Natural killer cell (primary cell): Measurements from ENCODE around the gene GALNT16. TPM values are rescaled to one million over a fixed set of nuclear protein-coding genes. Genes with fewer than 3 reads are reported as not detected.
A peak's percentile ranks its signal among the peaks of the same experiment; 100 is the strongest.

ENCODE experiments used
- ATAC-seq, 3 donors: fragments of 150-1000 bp in 2 of 3; fragments of 200-7000 bp in 1 of 3; cut with Tn5 transposase; 1 replicate in 1 of 3; 2 replicates in 2 of 3; pipeline ENCODE4 v1.10.0; 2021; ENCODE audit warnings: mild to moderate bottlenecking in 2 of 3, moderate library complexity in 2 of 3
- DNase-seq, 2 donors: peaks; one replicate each; pipeline versions ENCODE4 v3.0.0 to v3.0.0-alpha.2; 2013 to 2021; ENCODE audit warnings: mixed read lengths in 1 of 2
- H3K27ac ChIP-seq: one replicate; pipeline ENCODE4 v1.5.1; 2013; ENCODE audit warnings: mild to moderate bottlenecking, low read length
- H3K27me3 ChIP-seq: one replicate; pipeline ENCODE4 v1.6.1; 2013; ENCODE audit warnings: low read length; ENCODE audit not compliant: control insufficient read depth, insufficient read depth
- H3K36me3 ChIP-seq: one replicate; pipeline ENCODE4 v1.6.1; 2013; ENCODE audit warnings: low read length; ENCODE audit not compliant: control insufficient read depth, insufficient read depth
- H3K4me1 ChIP-seq: one replicate; pipeline ENCODE4 v1.6.1; 2013; ENCODE audit warnings: low read length; ENCODE audit not compliant: control insufficient read depth, insufficient read depth
- H3K4me3 ChIP-seq: one replicate; pipeline ENCODE4 v1.5.1; 2013; ENCODE audit warnings: low read length
- H3K9me3 ChIP-seq: one replicate; pipeline ENCODE4 v1.6.1; 2013; ENCODE audit warnings: low read length; ENCODE audit not compliant: control insufficient read depth, insufficient read depth
- H3K27ac Mint-ChIP-seq, 2 donors: one replicate each; pipeline ENCODE4 v1.8.0; 2022; ENCODE audit warnings: mild to moderate bottlenecking in 2 of 2, mixed read lengths in 2 of 2, moderate library complexity in 1 of 2
- H3K27me3 Mint-ChIP-seq, 2 donors: one replicate each; pipeline ENCODE4 v1.8.0; 2022; ENCODE audit warnings: low read depth in 2 of 2, mixed read lengths in 2 of 2
- H3K36me3 Mint-ChIP-seq: one replicate; pipeline ENCODE4 v1.8.0; 2022; ENCODE audit warnings: mixed read lengths
- H3K4me1 Mint-ChIP-seq, 2 donors: one replicate each; pipeline ENCODE4 v1.8.0; 2022; ENCODE audit warnings: mixed read lengths in 2 of 2
- H3K4me3 Mint-ChIP-seq: one replicate; pipeline ENCODE4 v1.8.0; 2022; ENCODE audit warnings: mild to moderate bottlenecking, moderate library complexity, mixed read lengths
- H3K9me3 Mint-ChIP-seq, 2 donors: one replicate each; pipeline ENCODE4 v1.8.0; 2022; ENCODE audit warnings: mixed read lengths in 2 of 2
- WGBS: methylation state at CpG from one replicate; pipeline ENCODE4 v1.1.7; 2013; ENCODE audit warnings: missing lambda C conversion rate; ENCODE audit not compliant: insufficient coverage; 5-methylcytosine and 5-hydroxymethylcytosine counted together
- intact Hi-C: fragments of 100-400 bp; cut with micrococcal nuclease; formaldehyde crosslinking; loops from one replicate; pipeline ENCODE4 v1.14.2; 2022
- total RNA-seq, 4 donors: library from RNA; stranded (reverse); fragments of 120-200 nt in 1 of 4; gene quantifications; one replicate each; pipeline versions ENCODE4 v1.2.3 to v1.2.4, GENCODE V29; 2013 to 2022
- TF ChIP-seq, protein P1 (sequence below): fragments of 200-600 bp; IDR thresholded peaks from one replicate; pipeline ENCODE4 v1.8.0; 2022; ENCODE audit warnings: antibody characterized with exemption

Gene GALNT16
- total RNA-seq, 3 donors from 2014 or later (not counting 1 experiment from before 2014, with no cell fraction given): not detected

DNA sequence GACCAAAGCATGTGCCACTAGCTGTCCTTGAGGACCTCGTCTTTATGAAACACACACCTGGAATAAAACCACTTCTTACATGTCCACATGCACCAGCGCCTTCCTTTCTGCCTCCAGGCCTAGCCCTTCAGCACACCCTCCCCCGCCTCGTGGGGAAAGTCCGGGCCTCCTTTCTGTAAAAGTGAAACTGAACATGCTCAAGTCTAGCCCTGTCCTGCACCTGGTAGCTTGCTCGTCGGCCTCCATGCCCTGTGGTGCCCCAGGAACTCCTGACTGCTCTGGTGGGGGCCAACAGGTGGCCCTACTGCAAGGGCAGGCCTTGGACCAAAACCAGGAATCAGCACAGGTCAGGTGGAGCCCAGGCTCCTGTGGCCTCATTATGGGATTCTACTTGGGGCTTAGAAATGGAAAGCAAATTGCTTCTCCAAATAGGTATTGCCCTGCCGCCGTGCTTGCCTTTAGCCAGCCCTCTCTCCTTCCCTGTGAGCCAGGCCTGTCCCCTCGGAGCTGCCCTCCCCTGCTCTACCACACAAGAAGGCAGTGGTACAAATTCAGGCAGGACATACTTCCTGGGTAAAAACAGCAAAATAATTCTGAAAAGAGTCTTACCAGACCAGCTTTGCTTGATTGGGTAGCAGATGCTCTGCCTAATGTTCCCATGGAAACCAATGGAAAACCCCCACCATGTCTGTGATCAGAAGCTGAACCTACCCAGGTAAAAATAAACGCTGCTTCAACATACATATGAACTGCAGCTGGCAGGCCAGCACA, 94.6 kb downstream of the GALNT16 start:
- Mint-ChIP-seq H3K27ac (peak overlapping the region in 1 of 2 donors; percentile 69), H3K4me3 (peak overlapping the region; percentile 2), H3K9me3 (no peaks in the 10 kb centered on the region), H3K4me1 (peaks cover 8 to 9% of the 10 kb centered on the region in 2 donors), H3K36me3 (no peaks in the 10 kb centered on the region), H3K27me3 (peaks cover 0 to 17% of the 10 kb centered on the region in 2 donors)
- H3K4me1 ChIP-seq: peaks cover 14% of the 10 kb centered on the region
- H3K9me3 ChIP-seq: no peaks in the 10 kb centered on the region
- DNase-seq (peak in 1 of 2 donors; percentile 71), ATAC-seq (peak; percentile 78 to 90 (median 85))
- intact Hi-C loops: no loop called here
- no peak overlapping the region for H3K4me3 ChIP-seq
- H3K27me3 ChIP-seq: no peaks in the 10 kb centered on the region
- 34% methylated on average over 11 of the region's 11 CpGs for WGBS
- peak overlapping the region; percentile 39 for H3K27ac ChIP-seq
- H3K36me3 ChIP-seq: no peaks in the 10 kb centered on the region
- TF ChIP-seq, protein P1, sequence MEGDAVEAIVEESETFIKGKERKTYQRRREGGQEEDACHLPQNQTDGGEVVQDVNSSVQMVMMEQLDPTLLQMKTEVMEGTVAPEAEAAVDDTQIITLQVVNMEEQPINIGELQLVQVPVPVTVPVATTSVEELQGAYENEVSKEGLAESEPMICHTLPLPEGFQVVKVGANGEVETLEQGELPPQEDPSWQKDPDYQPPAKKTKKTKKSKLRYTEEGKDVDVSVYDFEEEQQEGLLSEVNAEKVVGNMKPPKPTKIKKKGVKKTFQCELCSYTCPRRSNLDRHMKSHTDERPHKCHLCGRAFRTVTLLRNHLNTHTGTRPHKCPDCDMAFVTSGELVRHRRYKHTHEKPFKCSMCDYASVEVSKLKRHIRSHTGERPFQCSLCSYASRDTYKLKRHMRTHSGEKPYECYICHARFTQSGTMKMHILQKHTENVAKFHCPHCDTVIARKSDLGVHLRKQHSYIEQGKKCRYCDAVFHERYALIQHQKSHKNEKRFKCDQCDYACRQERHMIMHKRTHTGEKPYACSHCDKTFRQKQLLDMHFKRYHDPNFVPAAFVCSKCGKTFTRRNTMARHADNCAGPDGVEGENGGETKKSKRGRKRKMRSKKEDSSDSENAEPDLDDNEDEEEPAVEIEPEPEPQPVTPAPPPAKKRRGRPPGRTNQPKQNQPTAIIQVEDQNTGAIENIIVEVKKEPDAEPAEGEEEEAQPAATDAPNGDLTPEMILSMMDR: no peak

DNA sequence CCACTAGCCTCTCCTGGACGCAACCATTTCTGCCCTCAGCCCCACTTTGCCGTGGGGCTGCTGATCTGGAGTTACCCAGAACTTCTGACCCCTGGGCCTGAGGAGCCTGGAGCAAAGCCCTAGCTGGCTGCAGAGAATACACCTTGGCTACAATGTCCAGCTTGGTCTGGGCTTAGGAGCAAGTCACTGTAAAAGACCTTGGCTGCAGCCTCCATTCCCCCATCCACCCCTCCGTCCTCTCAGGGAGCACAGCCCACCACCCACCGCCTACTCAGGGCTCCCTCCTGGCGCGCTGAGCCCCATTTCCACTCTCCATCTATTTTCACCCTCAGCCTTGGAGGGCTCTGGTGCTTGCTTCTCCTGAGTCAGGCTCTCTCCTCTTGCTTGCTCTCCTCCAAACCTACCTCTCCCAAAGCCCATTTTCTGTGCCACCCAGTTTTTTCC, 95.2 kb downstream of the GALNT16 start:
- intact Hi-C loops: no loop called here
- ATAC-seq (no peak), DNase-seq (no peak)
- Histone ChIP-seq H3K9me3 (no peaks in the 10 kb centered on the region), H3K27me3 (no peaks in the 10 kb centered on the region), H3K4me3 (no peak overlapping the region), H3K4me1 (peaks cover 14% of the 10 kb centered on the region), H3K27ac (no peak overlapping the region), H3K36me3 (no peaks in the 10 kb centered on the region)
- H3K27ac Mint-ChIP-seq: peak overlapping the region in 1 of 2 donors; percentile 69
- H3K9me3 Mint-ChIP-seq: no peaks in the 10 kb centered on the region
- no peaks in the 10 kb centered on the region for H3K36me3 Mint-ChIP-seq
- H3K4me3 Mint-ChIP-seq: no peak overlapping the region
- H3K27me3 Mint-ChIP-seq: peaks cover 0 to 15% of the 10 kb centered on the region in 2 donors
- TF ChIP-seq, protein P1: no peak
- 83% methylated on average over 6 of the region's 6 CpGs for WGBS
- H3K4me1 Mint-ChIP-seq: peaks cover 8 to 9% of the 10 kb centered on the region in 2 donors

DNA sequence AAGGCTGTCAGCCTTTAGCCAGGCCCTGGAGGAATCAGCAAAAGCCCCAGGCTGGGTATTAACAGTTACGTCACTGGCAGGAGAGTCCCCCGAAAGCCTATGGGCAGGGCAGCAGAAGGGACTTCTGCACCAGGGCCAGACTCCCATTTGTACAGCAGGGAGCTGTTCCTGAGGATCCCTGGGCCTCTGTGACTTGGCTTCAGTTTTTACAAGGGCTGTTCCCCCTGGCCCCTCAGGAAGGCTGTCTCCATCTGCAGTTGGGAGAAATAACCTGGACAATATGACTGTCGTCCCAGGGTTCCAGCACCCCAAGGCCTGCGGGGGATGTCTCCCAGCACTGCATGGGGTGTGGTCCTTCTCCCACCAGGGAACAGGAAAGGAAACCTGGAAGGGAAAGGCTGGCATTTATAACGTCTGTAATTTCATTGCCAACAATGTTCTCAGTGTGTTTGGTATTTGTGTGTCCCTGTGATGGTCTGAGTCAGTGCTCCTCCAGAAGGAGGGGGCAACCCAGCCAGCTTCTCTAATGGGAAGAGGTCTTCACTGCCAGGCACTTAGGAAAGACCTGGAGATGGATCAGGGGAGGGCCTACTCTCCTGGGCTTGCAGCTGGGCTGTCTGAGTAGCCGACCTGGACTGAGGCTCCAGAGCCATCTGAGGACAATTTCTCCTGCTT, 95.8 kb downstream of the GALNT16 start:
- Mint-ChIP-seq H3K4me1 (peaks cover 8 to 9% of the 10 kb centered on the region in 2 donors), H3K36me3 (no peaks in the 10 kb centered on the region), H3K27me3 (peaks cover 0 to 12% of the 10 kb centered on the region in 2 donors), H3K4me3 (no peak overlapping the region), H3K9me3 (no peaks in the 10 kb centered on the region), H3K27ac (no peak overlapping the region)
- Histone ChIP-seq H3K27me3 (no peaks in the 10 kb centered on the region), H3K36me3 (no peaks in the 10 kb centered on the region), H3K4me1 (peaks cover 14% of the 10 kb centered on the region), H3K9me3 (no peaks in the 10 kb centered on the region), H3K27ac (no peak overlapping the region), H3K4me3 (no peak overlapping the region)
- TF ChIP-seq, protein P1: no peak
- DNase-seq (no peak), ATAC-seq (no peak)
- intact Hi-C loops: no loop called here
- WGBS: 89% methylated on average over 6 of the region's 6 CpGs
